GM18508 (cell line): ENCODE data around the gene CTSD.

Source experiments
- ATAC-seq: cut with Tn5 transposase; IDR thresholded peaks from one replicate; pipeline ENCODE4 v1.9.1; 2021; ENCODE audit warnings: moderate number of reproducible peaks; ENCODE audit not compliant: insufficient read depth, unreplicated experiment

CTSD gene

DNA sequence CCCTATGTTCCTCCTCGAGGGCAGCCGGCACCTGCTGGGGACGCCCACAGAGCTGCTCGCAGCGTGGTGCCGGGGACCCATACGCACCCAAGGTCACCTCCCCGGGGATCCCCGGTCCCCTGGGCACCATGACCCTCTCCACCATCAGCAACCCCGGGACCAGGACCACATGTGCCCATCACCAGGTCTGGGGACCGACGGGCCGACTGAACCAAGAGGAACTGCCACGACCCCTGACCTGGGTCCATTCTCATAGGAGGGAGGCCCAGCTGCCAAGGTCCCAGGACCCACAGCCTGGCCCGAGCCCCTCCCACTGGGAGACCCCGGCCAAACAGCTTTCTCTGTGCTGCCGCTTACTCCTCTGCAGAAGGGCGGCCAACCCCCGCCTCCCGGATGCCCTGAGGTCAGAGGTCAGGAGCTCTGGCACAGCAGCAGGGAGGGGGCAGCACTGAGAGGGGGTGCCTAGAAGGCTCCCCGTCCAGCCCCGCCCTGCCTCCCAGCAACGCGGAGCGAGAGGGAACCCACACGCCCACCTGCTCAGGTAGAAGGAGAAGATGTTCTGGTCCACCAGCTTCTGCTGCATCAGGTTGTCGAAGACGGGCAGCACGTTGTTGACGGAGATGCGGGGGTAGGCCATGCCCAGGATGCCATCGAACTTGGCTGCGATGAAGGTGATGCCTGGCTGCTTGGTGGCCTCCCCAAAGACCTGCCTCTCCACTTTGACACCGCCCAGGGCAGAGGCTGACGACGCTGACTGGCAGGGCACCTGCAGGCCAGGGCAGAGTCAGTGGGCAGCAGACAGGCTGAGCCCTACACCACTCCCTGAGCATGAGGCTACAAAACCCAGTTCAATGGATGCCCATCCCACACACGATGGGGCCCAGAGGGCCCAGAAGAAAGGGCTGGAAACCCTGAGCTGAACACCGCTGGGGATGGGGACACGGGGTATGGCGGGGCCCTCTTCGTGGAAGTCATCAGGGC, 6.6 kb downstream of the CTSD start:
- ATAC-seq = no peak

DNA sequence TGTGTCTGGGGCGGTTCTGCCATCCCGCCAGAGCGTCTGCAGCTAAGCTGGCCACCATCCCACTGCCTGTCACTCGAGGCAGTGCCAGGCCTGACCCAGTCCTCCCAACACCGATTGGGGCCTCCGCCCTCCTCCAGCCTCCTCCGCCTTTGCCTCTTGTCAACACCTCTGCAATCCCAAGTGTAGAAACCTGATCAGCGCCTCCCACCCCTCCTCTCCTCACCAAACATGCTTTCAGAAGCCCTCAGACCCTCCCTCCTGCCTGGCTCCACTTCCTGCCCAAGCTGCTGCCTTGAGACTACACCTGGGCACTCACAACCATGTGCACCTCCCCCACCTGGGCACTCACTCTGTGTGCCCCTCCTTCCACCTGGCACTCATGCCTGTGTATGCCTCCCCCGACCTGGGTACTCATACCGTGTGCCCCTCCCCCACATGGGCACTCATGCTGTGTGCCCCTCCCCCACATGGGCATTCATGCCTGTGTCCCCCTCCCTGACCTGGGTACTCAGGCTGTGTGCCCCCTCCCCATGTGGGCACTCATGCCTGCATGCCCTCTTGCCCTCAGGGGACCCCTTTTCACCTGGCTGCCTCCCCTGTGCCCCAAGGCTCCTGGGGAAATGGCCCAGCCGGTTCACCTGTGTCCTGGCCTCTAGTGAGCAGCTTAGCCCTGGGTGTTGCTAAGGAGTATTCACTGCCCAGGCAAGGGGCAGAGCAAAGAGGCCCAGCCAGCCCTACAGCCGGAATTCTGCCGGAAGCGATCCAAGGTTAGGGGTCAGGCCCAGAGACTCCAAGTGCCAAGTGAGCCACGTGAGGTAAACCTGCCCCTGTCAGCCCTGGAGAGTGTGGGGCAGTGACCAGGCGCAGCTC, 7.8 kb downstream of the CTSD start:
- ATAC-seq = no peak

DNA sequence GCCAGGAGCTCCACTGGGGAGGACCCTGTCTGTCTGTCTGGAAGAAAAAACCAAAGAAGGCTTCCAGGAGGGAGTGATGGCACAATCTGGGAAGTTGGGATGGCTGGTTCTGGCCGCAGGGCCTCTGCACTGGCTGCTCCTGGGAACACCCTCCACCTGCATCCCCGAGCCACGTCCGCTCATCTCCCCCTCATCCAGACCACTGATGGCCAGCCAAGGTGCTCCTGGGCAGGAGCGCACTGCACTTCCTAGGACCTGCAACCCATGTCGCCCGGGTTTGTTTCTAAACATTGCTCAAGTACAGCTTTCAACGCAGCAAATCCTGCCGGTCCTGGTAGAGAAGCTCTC, 8.4 kb downstream of the CTSD start:
- no peak for ATAC-seq

DNA sequence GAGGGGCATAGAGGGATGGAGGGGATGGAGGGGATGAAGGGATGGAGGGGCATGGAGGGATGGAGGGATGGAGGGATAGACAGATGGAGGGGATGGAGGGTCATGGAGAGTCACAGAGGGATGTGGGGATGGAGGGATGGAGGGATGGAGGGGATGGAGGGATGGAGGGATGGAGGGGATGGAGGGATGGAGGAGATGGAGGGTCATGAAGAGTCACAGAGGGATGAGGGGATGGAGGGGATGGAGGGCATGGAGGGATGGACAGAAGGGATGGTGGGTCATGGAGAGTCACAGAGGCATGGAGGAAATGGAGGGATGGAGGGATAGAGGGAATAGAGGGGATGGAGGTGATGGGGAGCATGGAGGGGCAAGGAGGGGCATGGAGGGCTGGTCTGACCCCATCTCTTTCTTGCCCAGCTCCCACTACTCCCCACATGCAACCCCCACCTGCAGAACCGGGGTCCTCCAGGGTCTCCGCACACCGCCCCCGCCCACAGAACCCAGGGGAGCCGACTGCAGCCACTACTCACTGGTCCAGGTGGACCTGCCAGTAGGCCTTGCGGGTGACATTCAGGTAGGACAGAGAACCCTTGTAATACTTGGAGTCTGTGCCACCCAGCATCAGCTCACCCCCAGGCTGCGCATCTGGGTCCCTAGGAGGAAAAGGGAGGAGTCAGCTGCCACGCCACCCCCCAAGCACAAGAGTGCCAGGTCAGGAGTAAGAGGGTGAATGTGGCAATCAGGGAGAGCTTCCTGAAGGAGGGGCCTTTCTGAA, 9.2 kb downstream of the CTSD start:
- no peak for ATAC-seq

- ATAC-seq = no peak
Observed at GRCh38 chr11:1753929-1754305, 9.8 kb downstream of the CTSD start.

GRCh38 chr11:1753229-1753928, 10.3 kb downstream of the CTSD start:
- ATAC-seq = no peak

GRCh38 chr11:1752907-1753228, 10.9 kb downstream of the CTSD start:
- ATAC-seq = no peak

DNA sequence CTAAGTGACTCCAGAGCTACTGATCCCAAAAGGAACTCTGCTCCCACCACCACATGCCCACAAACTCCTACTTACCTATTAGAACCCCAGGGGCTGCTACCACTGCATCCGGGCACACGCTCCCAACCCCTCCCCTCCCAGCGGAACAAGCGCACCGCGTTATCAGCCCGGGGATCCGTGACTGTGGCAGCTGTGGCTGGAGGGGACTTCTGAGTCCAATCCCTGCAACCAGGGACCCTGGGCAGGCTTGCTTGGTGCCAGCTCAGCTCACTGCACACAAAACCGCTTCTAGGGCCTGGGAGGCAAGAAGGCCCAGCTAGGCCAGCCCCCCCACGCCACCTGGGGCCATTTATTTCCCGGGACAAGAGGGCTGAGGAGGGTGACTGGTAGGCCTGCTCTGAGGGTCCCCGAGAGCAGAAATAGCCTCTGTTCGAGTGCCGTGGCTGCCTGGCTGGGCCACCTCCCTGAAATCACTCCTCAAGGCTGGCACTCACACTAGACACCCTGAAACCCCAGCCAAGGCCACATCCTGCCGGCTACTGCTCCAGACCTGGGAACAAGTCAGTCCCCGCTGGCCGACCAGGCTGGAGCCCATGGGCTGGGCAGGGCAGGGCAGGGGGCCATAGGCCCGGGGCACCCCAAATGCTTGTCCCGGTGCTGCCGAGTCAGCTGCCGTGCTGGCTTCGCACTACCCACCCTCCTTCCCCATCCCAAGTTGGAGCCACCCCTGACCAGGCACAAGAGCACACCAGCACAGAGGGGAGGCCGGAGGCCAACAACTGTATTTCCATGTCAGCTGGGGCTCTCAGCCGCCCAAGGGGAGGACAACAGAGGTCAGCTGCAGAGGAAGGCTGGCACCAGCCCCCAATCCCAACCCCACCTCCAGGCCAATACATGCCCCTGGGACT, 11.5 kb downstream of the CTSD start:
- ATAC-seq = no peak

GRCh38 chr11:1751531-1751921, 12.2 kb downstream of the CTSD start:
- no peak for ATAC-seq

DNA sequence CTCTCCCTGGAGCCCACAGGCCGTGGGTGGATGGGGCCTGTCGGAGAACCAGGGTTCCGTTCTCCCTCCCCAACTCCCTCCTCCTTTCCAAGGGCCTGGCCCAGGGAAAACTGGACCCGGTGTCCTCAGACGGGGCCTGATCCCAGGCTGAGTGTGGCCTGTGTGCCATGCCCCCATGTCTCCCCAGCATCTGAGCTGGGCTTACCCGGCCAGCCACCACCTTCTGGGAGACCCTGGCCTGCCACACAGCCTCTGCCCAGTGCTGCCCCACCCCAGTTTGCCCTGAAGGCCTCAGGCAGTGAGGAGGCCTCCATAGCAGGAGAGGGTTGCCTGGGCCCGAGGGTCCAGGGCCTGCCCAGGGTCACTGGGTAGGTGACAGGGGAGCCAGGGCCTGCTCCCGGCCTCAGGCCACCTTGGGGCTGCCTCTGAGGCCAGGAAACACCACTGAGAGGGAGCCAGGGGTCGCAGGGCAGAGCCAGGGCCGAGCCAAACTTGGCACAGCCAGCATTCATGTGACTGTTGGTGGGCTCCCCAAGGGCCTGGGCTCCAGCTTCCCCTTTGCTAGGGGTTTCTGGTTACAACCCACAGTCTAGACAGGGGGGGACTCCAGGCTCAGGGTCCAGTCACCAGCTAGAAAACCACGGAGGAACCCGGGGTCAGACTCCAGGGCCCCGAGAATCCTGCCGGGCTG, 12.7 kb downstream of the CTSD start:
- no peak for ATAC-seq

- ATAC-seq = no peak
Observed at GRCh38 chr11:1750481-1750839, 13.3 kb downstream of the CTSD start, which contains the start of gene IFITM10. Gene IFITM10, minus strand, starts transcription at chr11:1750595. Its CDS starts 153 bp downstream, at chr11:1750442.

DNA sequence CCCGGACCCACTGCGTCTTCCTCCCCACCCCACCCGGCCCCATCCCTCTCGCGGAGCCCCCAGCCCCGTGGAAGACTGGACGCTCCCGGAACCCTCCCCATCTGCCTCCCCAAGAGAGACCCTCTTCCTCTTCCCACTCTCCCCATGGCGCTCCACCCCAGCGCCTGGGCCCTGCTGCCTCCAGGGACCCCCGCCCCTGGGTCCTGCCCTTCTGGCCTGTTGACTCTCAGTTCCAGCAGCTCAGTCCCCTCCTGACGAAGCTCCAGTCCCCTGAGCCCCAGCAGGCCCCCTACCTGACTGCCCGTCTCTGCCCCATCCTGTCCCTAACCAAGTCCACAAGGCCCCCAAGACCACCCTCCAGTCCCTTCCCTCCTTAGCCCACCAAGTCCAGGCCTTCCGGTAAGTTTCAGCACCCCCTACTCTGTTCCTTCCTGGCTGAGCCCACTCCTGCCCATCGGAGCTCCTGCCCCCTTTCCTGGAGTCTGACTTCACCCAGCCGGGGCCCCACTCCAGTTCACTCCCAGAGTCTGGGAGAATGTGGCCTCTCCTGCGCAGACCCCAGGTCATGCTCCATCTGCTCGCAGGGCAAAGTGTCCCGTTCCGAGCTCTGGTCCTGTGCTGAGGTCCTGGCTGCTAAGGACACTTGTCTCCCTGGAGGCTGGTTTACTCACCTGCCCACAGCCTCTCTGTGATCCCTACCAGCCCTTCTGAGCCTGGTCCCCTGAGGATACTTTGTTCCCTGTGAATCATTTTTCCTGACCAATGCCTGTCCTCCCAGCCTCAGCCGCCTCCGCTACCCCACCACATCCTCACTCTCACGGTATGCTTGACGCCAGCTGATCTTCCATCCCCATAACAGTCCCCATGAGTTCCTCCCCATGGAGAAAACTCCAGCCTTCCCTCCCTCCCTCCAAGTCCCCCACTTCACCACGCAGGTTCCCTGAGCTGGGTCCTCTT, 14.1 kb downstream of the CTSD start:
- ATAC-seq = no peak

DNA sequence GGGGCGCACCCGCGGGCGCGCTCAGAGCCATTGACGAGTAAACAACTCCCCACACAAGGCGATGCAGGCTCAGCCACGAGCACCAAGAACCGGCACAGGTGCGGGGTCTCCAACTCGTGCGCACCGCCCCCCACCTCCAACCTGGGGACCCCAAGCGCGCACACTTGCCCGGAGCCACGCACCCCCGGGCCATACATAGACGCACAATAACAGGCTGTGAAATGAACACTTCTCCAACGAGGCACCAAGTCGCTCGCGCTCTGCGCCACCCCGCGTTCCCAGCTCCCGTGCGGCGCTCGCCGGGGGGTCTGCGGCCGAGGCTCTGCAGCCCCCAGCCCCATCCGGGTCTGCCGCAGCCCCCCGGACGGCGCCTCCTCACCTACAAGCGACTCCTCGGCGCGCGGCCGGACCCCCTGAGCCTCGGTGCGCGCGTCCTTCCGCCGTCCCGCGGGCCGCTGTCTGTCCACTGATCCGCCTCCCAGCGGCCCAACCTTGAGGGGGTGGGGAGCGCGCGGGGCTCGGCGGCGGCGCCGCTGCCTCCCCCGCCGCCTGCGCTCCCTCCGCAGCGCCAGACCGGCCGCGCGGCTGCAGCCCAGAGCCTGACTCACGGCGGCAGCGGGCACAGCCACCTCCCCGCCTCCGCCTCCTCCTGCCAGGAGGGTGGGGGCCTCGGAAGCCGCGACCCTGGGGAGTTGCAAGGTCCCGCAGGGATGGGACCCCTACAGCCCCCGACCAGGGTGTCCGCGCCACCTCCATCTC, 14.9 kb downstream of the CTSD start:
- no peak for ATAC-seq

DNA sequence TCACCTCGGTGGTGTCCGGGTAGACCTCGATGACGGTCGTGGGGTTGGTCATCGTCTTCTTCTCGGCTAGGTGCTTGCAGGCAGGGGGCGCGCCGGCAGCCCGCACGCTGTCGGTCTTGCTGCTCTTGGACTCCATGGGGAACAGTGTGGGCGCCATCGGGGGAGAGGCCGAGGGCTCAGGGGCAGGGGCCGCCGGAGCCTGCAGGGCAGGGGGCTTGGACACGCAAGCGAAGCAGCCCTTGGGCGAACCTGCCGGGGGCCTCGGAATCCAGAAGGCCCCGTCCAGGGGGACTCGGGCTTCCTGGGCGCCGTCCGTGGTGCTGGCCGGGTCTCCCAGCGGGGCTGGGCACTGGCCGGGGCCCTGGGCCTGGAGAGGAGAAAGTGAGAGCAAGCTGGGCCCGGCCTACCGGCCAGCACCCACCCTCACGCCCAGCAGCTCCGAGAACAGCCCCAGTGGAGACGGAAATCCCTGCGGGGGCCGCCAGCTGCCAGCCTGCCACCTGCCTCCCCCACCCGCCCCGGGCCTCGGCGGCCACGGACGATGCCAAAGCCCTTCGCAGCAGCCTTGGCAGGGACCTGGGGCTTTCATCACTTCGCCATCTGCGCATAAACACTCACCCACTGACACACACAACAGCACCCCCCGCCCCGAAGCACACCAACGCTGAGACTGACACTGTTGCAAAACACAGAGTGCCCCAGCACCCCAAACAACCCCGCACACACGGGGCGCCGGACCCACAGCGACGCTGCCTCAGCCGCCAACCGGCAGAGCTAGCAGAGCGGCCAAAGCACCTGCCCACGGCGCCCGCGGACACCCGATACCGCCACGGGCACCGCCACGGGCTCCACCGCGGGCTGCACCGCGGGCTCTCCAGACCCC, 15.7 kb downstream of the CTSD start:
- ATAC-seq = no peak

DNA sequence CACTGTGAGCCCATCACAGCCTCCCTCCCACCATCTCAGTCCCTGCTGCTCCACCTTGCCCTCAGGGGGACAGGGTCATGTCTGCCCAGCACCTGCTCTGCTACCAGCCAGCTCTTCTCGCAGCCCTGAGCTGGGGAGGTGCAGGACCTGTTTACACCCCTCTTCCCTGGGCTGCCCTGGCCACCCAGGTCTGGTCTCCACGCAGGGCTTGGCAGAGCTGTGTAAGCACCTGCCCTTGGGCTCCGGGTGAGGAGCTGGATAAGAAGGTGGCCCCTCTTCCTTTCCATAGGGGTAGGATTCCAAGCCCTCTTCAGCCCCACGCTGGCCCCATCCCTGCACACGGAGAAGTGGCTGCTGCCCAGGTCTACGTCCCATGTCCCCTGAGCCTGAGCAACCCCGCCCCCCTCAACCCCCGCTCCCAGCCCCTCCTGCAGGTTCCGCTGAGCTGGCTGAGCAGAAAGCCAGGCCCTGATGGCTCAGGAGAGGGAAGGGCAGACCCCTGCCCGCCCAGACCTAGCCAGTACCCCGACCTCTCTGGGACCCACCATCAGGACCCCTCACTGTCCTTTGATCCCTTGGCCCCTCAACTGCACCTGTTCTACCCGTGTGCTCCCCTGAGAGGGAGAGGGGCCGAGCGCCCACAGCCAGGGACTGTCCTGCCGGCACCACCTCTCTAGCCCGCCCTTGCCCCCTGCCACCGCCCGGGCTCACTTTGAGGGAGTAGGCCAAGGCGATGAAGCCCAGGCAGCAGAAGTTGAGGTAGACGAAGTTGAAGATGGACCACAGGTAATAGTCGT, 16.6 kb downstream of the CTSD start:
- ATAC-seq = no peak
